Activated CD8-positive, alpha-beta memory T cell treated with anti-CD3 and anti-CD28 coated beads for 4 hours (primary cell): Measurements from ENCODE around the gene MKKS.
"Not testable (repeated sequence)": the region's sequence is repeated elsewhere in the genome, so short reads cannot be mapped to it uniquely, and the experiment has no call there.

Experiments used
- DNase-seq, 2 donors: peaks; one replicate each; pipeline ENCODE4 v3.0.0-alpha.2; 2020; ENCODE audit warnings: low read depth in 2 of 2

Gene MKKS

DNA sequence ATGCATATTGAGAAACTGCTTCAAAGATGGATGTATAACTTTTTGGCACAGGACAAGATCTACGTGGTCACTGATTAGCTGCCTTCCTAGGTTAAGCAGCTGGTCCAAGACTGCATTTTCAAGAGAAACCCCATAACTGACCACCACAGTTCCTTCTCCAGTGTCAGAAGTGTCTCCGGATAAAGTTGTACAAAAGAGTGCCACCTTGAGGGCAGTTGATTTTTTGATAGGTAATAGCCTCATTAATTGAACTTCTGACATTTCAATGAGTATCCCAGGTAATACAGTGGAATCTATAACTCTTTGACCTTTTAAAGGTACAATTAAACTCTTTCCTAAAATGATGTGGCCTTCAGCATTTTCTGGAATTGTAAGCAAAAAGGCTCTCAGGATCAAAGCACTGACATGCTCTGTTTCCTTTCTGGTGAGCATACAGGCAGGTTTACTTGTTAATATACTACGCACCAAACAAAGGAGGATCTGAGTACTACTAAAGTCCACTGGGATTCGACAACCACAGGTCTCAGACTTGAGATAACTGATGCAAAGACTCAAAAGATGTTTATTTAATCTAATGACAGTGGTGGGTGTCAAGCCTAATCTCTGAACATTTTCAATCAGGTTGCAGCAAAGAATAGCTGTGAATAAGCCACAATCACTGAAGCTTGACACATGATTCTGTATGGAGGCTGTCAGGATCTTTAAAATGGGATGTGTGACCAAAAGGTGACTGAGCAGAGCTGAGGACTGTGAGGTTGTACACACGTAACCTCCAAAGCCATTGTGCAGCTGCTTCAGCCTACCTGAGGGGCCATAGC, 21.2 kb downstream of the MKKS start:
- no peak for DNase-seq

DNA sequence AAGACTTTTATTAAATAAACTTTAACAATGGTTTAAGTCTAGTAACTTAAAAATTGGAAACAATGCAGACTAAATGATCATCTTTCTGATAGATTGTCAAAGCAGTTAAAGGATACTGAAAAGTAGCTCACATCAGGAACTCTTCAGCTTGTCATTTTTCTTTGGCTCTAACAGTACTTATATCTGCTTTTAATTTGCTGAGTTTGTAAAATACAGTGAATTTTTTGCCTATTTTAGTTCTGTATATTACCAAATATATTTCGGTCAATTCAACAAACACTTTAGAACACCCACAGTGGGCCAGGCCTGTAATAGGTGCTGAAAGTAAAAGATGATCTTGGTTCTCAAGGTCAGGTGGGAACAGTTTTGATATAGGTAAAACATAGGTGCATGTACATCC, 22.3 kb downstream of the MKKS start:
- DNase-seq = no peak

DNA sequence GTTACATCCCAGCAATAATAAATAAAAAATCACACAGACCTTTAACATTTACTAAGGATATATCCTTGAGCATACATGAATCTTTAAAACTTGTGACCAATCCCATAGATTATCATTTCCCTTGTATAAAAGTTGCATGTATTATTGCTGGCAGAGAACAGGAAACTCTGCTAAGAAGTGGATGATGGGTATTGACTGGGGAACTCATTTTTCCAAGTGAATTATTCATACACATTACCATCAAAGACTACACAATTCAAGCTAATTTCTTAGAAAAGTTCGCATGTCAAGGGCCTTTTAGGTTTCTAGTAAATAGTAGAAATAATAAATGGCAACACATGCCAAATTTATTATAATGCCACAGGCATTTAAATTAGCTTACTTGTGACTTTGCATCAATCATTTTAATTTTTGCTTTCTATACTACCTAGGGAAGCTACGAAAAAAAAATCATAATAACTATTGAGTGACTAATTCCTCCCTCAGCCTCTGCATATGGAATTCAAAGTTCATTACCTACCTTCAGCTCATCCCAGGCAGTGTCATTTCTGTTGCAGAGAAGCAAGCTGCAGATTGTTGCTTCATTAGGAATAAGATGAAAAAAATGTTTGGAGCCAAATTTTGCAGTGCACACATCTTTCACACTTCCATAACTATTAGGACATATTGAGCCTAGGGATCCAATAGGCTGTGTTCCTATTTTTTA, 25.8 kb downstream of the MKKS start:
- no peak for DNase-seq

DNA sequence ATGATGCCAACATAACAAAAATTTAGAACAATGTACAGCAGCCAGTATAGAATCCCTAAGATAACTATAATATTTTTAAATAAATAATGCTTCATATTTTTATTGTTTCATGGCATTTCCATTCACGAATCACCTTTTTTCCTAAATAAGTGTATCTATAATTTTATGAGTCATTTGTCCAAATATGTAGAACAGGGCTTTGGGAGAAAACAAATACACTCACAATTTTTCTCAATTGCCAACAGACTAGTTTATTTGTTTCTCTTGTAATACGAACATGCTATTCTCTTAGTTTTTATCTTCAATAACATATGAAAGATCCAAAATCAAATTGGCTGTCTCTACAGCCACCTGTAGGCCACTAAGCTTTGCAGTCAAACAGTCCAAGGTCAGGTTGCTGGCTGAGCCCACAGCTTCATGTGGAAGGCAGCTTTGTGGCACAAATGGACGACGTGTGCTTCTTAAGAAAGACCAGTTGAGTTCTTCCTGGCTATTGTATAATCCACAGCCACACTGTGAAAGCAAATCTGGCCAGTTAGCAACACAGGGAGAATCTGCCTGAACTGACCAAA, 29.0 kb downstream of the MKKS start:
- DNase-seq = no peak

DNA sequence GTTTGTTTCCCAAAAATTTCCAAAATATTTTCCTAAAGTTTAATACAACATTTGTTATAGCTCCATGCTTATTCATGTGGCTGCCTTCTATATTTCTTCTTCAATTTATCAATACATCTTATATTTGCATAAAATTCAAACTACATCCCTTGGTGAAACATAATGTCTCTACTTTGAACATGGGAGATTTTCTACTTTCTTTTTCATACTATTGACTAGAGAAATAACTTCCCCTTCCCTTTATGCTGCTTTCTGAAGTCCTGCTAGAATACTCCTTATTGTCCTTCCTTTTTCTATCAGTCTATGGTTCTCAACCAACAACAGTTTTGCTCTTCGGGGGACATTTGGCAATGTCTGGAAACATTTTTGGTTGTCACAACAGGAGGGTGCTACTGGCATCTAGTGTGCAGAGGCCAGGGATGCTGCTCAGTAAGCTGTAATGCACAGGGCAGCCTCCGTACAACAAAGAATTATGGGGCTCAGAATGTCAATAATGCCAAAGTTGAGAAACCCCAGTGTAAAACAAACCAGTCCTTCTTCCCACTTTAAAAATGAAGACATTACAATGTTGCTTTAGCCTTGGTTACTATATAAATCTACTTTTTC, 29.9 kb downstream of the MKKS start:
- no peak for DNase-seq

DNA sequence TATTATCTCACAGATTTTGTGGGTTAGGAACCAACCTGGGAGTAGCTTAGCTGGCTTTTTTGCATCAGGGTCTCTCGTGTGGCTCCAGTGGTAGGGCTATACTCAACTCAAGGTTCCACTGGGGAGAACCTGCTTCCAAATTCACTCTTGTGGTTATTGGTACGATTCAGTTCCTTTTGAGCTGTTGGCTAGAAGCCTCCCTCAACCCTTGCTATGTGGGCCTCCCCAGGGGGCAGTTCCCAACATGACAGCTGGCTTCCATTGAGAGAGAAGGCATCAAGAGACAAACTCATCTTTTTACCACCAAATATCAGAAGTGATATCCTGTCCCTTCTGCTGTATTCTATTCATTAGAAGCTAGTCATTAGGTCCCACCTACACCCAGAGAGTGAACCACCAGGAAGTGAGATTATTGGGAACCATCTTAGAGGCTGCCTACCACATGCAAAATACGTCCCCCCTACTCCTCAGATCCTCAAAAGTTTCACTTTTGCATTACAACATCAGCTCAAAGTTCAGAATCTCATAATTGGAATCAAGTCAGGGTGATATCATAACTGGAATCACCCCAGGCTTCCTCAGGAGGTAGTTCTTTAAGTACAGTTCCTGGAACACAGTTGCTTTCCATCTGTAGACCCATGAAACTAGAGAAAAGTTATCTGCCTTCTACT, 30.9 kb downstream of the MKKS start:
- no peak for DNase-seq

DNA sequence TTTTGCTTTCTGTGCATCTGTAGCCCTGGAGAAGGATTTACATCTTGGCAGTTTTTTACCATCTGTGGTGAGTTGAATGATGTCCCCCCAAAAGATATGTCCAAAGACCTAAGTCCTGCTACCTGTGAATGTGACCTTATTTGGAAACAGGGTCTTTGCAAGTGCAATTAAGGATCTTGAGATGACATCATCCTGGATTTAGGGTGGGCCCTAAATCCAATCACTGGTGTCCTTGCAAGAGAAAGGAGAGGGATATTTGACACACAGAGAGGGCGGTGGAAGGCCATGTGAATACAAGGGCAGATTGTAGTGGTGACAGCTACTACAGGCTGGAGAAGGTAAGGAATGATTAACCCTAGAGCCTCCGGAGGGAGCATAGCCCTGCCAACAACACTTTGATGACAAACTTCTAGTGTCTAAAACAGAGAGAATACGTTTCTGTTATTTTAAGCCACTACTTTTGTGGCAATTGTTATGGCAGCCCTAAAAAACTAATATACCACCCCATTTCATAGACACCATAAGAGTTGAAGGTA, 35.1 kb downstream of the MKKS start:
- DNase-seq = no peak

DNA sequence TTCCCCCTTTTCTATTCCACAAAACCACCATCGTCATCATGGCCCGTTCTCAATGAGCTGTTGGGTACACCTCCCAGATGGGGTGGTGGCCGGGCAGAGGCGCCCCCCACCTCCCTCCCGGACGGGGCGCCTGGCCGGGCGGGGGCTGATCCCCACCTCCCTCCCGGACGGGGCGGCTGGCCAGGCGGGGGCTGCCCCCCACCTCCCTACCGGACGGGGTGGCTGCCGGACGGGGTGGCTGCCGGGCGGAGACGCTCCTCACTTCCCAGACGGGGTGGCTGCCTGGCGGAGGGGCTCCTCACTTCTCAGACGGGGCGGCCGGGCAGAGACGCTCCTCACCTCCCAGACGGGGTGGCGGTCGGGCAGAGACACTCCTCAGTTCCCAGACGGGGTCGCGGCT, 39.3 kb downstream of the MKKS start:
- not testable (repeated sequence) for DNase-seq

DNA sequence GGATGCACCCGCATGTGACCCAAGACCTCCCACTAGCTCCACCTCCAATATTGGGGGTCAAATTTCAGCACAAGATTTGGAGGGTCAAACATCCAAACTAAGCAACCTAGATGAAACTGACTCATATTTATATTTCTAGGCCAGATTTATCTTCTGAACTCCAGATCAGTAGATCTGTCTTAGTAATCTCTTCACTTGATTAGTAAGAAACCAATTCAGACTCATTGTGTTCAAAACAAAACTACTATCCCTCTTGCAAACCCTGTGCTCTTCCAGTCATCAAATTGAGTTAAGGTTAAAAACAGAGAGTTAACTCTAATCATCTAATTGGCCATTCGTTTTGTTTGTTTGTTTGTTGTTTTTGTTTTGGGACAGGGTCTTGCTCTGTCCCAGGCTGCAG, 43.3 kb downstream of the MKKS start:
- no peak for DNase-seq

DNA sequence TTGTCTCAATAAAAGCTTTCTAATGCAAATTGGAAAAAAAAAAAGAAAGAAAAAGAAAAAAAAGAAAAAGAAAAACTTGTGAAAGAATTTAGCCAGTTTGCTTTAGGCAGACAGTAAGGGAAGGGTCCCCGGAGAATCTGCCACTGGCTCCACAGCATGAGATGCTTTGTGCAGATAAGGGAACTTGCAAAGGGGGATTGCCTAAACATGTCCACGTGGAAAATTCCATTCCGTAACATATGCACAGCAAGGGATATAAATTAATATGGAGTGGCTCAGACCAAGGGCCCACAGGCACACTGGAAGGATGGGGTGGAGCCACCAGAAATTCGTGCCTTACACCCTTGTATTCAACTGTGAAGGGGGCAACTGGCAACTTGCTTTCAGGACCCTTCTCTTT, 45.4 kb downstream of the MKKS start:
- no peak for DNase-seq

DNA sequence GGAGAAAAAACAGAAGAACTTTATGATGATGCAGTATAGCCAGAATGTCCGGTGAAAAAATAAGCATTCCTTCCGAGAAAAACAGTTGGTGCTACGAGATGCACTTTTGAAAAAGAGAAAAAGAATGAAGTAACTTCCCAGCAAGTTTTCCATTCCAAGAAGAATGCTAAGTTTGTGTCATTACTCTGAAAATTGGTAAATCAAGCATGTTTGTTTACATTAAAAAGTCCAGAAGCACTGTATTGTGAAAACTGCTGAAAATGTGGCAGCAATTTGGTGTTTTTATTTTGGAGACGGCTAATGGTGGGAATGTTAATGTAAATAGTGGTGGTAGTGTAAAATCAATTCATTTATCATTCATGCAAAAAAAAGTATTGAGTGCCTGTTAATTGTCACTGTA, 46.3 kb downstream of the MKKS start:
- no peak for DNase-seq

DNA sequence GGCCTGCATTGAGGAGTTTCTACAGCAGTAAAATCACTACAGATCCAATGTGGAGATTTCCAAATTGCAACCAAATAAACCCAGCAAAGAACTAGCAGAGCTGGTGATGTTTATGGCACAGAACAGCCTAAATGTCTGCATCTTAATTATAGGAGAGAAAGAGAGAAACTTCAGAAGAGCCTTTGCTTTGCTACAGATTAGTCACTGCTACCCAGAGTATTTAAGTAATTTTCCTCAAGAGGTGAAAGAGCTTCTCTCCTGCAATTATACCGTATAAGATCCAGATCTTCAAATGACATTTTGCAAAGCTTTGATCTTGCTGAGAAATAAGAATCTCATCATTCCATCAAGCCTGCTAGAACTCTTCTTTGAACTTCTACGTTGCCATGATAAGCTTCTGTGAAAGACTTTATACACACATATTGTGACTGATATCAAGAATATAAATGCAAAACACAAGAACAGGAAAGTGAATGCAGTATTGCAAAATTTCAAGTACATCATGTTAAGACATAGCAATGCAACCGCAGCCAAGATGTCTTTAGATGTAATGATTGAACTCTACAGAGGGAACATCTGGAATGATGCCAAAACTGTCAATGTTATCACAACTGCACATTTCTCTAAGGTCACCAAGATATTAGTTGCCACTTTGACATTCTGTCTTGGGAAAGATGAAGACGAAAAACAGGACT, 48.0 kb downstream of the MKKS start:
- no peak for DNase-seq

DNA sequence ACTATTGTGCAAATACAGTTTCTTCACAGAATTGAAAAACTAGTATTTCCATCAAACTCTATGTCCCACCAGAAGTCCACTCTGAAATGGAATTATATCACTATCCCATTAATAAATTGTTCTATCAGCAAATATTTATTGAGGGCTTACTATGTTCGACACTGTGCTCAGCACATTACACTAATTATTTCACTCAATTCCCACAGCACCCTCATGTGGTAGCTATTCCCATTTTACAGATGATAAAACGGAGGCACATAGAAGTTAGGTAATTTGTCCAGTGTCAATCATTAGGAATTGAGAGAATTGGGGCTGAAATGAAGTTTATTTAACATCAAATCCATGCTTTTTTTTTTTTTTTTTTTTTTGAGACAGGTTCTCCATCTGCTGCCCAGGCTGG, 52.5 kb downstream of the MKKS start:
- no peak for DNase-seq

DNA sequence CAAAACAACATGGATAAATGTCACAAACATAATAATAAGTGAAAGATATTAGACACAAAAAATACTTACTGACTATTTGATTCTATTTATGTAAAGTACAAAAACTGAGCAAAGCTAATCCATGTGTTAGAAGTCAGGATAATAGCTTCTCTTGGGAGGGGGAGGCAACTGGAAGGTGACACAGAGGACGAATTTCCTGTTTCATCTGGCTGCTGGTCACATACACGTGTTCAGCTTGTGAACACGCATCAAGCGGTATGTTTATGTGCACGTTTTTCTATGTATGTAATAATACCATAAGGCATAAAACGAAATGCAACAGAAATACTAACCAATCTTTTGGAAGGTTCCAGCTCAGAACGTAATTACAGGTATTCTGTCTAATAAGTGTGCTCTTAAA, 54.3 kb downstream of the MKKS start:
- no peak for DNase-seq

DNA sequence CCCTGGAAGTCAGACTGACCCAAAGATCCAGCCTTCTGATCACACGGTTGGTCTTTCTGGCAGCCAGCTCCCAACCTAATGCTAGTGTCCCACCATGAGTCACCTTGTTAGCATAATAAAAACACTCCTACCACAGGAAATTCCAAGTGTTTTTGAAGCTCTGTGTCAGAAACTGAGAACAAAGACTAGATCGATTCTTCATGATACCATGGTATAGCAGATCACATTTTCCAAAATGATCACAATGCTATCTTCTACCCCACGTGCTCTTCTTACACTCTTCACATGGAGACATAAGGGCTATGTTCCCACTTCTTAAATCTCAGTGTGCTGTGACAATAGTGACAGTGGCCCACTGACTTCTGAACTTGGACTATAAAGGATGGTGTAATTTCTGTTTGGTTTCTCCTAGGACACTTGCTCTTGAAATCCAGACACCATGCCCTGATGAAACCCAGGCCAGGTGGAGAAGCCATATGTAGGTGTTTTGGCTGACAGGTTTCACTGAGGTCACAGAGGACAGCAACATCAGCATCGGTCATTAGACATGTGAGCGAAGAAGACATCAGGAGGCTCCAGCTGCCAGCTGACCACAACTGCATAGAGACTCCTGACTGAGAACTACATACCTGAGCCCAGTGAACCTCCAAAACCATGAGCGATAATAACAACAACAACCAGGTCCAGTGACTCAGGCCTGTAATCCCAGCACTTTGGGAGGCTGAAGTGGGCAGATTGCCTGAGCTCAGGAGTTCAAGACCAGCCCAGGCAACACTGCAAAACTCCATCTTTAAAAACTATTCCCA, 57.5 kb downstream of the MKKS start:
- DNase-seq = no peak

DNA sequence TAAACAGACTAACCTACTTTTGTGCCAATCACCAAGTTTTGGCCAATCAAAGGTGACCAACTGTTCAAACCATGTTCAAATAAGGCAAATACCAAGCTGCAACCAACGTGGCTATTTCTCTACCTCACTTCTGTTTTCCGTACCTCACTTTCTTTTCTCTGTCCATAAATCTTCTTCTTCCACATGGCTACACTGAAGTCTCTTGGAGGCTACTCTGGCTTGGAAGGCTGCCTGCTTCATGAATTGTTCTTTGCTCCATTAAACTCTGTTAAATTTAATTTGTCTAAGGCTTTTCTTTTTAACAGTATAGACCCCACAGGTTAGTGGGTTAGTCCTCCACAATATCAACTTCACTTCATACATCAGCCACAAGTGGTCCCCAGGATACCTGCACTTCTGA, 58.8 kb downstream of the MKKS start:
- no peak for DNase-seq

DNA sequence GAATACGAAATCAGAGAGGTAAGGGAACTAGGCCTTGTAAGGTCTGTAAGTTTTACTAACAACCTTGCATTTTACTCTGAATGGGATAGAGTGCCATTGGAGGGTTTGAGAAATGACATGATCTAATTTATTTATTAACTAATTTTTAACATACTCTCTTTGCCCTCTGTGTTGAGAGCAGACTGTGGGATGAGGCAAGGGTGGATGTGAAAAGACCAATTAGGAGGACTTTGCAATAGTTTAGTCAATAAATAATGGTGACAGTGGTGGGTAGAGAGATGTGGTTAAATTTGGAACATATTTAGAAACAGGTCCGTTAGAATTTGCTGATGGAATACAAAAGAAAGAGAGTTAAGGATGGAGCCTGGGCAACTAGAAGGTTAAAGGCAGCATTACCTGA, 60.0 kb downstream of the MKKS start:
- DNase-seq = no peak

DNA sequence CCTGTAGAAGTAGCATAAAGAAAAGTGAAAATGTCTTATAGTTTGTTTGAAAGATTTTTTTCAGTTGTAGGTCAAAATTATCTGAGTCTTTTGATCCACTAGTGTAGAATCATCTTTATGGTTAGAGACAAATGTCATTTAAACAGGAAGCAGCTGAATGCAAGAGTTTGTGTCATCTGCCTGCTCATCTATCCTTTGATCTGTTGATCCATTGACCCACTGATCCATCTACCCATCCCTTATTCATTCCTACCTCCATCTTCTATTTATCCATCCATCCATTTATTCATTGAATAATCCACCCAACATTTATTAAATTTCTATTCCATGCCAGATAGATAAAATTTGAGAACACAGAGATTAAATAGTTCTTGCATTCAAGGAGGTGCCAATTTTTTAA, 62.6 kb downstream of the MKKS start:
- no peak for DNase-seq

DNA sequence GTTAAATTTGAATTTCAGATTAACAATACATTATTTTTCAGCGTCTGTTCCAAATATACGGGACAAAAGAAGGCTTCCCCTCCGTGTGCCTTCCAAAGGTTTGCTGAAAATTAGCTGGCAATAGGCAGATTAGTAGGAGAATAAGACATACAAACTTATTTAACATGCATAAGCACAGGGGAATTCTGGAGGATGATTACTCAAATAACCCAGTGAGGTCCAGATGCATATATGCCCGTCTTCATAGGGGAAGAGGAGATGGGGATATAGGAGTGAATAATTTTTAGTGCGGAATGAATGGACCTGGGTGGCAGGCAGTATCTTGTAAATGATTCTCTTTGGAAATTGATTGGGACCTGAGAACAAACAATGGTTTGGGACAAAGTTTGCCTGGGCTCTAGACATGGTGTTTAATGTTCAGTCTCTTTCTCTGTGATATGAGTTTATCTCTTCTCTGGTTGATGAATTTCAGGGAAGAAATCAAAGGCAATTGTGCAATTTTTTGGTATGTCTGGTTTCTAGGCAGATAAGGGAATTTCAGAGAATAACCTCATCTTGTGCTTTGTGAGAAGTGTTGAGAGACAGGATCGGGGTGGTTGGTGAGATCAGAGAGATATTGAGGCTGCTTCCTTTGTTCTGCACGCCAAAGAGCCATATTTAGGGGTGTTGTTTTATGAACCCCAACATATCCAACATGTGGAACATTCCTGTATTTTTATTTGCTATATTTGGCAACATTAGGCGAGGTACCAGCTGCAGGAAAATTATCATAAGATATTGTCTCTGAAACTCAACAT, 63.7 kb downstream of the MKKS start:
- DNase-seq = no peak

DNA sequence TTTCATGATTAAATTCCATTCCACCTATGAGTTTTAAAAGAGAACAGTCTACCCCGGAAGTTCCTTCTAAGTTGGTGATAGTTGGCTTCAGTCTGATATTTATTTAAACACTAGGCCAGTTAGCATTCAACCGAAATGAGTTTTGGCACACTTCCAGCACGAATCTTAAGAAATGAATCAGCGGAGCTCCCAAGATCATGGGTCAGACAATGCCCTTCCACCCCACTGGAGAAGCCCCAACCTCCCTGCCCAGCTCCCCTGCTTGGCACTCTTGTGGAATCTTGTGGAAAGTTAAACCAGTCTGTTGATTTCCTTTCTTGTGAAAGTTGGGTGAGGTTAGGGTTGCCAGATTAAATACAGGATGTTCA, 64.3 kb downstream of the MKKS start:
- no peak for DNase-seq
